MM.1S (cell line): ENCODE data around the gene RPL19.
"Not testable (repeated sequence)": the region's sequence is repeated elsewhere in the genome, so short reads cannot be mapped to it uniquely, and the experiment has no call there.

Experiments used
- DNase-seq: peaks from one replicate; pipeline ENCODE4 v3.0.0-alpha.2; 2015
- H2AFZ ChIP-seq: fragments of 300-600 bp; sonication (generic); 2 replicates; pipeline ENCODE4 v1.6.0; 2016; ENCODE audit warnings: antibody characterized with exemption, low read length
- H3F3A ChIP-seq: fragments of 300-600 bp; sonication (generic); 2 replicates; pipeline ENCODE4 v1.6.1; 2016; ENCODE audit warnings: mild to moderate bottlenecking, antibody characterized with exemption, low read length, moderate library complexity, mixed read lengths; ENCODE audit not compliant: insufficient read depth
- H3K27ac ChIP-seq: fragments of 300-600 bp; sonication (generic); 2 replicates; pipeline ENCODE4 v1.5.1; 2016; ENCODE audit warnings: mild to moderate bottlenecking, low read length
- H3K27me3 ChIP-seq: fragments of 300-600 bp; sonication (generic); replicated peaks from 2 replicates; pipeline ENCODE4 v1.6.0; 2016; ENCODE audit warnings: low read length; ENCODE audit not compliant: insufficient read depth
- H3K36me3 ChIP-seq: fragments of 300-600 bp; sonication (generic); replicated peaks from 2 replicates; pipeline ENCODE4 v1.6.1; 2016; ENCODE audit warnings: mild to moderate bottlenecking, low read length, mixed read lengths; ENCODE audit not compliant: insufficient read depth
- H3K4me1 ChIP-seq: fragments of 300-600 bp; sonication (generic); 2 replicates; pipeline ENCODE4 v1.6.1; 2016; ENCODE audit warnings: low read length, mixed read lengths
- H3K4me2 ChIP-seq: fragments of 300-600 bp; sonication (generic); 2 replicates; pipeline ENCODE4 v1.6.0; 2016; ENCODE audit warnings: low read depth, low read length
- H3K4me3 ChIP-seq: fragments of 300-600 bp; sonication (generic); 2 replicates; pipeline ENCODE4 v1.5.1; 2016; ENCODE audit warnings: low read length, mixed read lengths
- H3K79me2 ChIP-seq: fragments of 300-600 bp; sonication (generic); 2 replicates; pipeline ENCODE4 v1.6.1; 2016; ENCODE audit warnings: mixed run types, low read length, mixed read lengths
- H3K9ac ChIP-seq: fragments of 300-600 bp; sonication (generic); 2 replicates; pipeline ENCODE4 v1.6.1; 2016; ENCODE audit warnings: low read length, mixed read lengths
- H3K9me2 ChIP-seq: fragments of 300-600 bp; sonication (generic); replicated peaks from 2 replicates; pipeline ENCODE4 v1.6.1; 2016; ENCODE audit warnings: mild to moderate bottlenecking, low read length, mixed read lengths; ENCODE audit not compliant: insufficient read depth
- H3K9me3 ChIP-seq: fragments of 300-600 bp; sonication (generic); replicated peaks from 2 replicates; pipeline ENCODE4 v1.6.1; 2016; ENCODE audit warnings: mild to moderate bottlenecking, low read length, mixed read lengths; ENCODE audit not compliant: insufficient read depth
- H4K20me1 ChIP-seq: fragments of 300-600 bp; sonication (generic); 2 replicates; pipeline ENCODE4 v1.6.1; 2016; ENCODE audit warnings: mild to moderate bottlenecking, low read length, moderate library complexity, mixed read lengths; ENCODE audit not compliant: insufficient read depth
- CTCF ChIP-seq: fragments of 300-600 bp; sonication (generic); IDR thresholded peaks from 2 replicates; pipeline ENCODE4 v1.5.1; 2016; ENCODE audit warnings: antibody characterized with exemption, low read length, mixed read lengths
- EZH2 ChIP-seq: fragments of 300-600 bp; sonication (generic); optimal IDR thresholded peaks from 2 replicates; pipeline ENCODE3; 2017; ENCODE audit warnings: low read depth, mild to moderate bottlenecking, antibody characterized with exemption, low read length, mixed read lengths
- EZH2phosphoT487 ChIP-seq: fragments of 300-600 bp; sonication (generic); IDR thresholded peaks from 2 replicates; pipeline ENCODE4 v1.6.1; 2018; ENCODE audit warnings: antibody characterized with exemption, low read length

The RPL19 gene

GRCh38 chr17:39244600-39245570, 44.8 kb downstream of the RPL19 start:
- Histone ChIP-seq H3K27ac (no peak overlapping the region), H3K9ac (no peak overlapping the region), H3K27me3 (no peaks in the 10 kb centered on the region), H3K9me3 (no peaks in the 10 kb centered on the region), H3K9me2 (no peaks in the 10 kb centered on the region), H3K36me3 (no peaks in the 10 kb centered on the region), H3K79me2 (no peaks in the 10 kb centered on the region), H3K4me3 (no peak overlapping the region), H2AFZ (no peak overlapping the region), H3K4me2 (no peak overlapping the region), H3K4me1 (0 out of 2 replicates have a peak, but pooled peaks cover 1% of the 10 kb centered on the region), H3F3A (no peaks in the 10 kb centered on the region), H4K20me1 (no peaks in the 10 kb centered on the region)
- DNase-seq = peak; percentile 74
- TF ChIP-seq CTCF (peak; percentile 96), EZH2 (no peak), EZH2phosphoT487 (no peak)

DNA sequence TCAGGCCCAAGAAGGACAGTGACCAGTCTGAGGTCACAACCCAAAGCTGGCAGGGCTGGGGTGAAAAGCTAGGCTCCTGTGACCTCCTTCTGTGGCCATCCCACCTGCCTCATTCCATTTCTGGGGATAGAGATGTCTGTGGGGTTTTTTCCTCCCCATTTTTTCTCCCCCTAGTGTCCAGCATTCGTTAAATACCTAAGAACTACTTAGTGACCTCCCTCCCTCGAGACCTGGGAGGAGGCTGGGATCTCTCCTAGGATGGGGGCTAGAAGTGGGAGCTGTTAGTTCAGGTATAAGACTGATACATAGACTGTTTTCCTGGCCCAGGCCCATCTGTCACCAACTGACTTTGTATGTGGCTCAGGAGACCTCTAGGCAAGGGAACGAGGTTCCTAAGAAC, 46.2 kb downstream of the RPL19 start:
- Histone ChIP-seq H3K36me3 (no peaks in the 10 kb centered on the region), H3K9me3 (no peaks in the 10 kb centered on the region), H3K4me2 (no peak overlapping the region), H3K27me3 (no peaks in the 10 kb centered on the region), H3K9ac (no peak overlapping the region), H3K4me1 (no peaks in the 10 kb centered on the region), H3K27ac (no peak overlapping the region), H3K79me2 (no peaks in the 10 kb centered on the region), H2AFZ (no peak overlapping the region), H3K4me3 (no peak overlapping the region), H4K20me1 (no peaks in the 10 kb centered on the region), H3K9me2 (no peaks in the 10 kb centered on the region), H3F3A (no peaks in the 10 kb centered on the region)
- TF ChIP-seq EZH2phosphoT487 (no peak), EZH2 (no peak), CTCF (no peak)
- no peak for DNase-seq

DNA sequence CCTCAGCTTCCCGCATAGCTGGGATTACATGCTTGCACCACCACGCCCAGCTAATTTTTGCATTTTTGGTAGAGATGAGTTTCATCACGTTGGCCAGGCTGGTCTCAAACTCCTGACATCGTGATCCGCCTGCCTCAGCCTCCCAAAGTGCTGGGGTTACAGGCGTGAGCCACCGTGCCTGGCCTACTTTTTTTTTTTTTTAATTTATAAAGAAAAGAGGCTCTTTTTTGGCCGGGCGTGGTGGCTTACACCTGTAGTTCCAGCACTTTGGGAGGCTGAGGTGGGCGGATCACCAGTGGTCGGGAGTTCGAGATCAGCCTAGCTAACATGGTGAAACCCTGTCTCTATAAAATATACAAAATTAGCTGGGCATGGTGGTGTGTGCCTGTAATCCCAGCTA, 50.0 kb downstream of the RPL19 start:
- H3K27ac ChIP-seq, H3K4me1 ChIP-seq: not testable (repeated sequence)

DNA sequence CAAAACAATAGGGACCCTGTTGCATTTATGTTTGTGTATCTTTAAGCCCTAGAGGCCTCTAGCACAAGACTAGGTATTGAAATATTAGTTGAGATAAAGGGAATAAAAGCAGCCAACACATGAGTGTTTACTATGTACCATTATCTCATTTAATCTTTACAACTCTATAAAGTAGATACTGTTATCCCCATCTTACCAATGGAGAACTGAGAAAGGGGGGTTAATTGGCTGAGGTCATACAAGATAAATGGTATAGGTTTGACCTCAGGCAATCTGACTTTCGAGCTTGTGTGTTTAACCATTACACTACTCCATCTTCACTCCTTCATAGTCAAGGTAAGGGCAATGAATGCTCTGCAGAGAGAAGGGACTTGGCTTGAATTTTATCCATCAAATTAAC, 51.9 kb downstream of the RPL19 start:
- no peak for DNase-seq
- H3K9me2 ChIP-seq = no peaks in the 10 kb centered on the region
- TF ChIP-seq EZH2 (no peak), CTCF (no peak), EZH2phosphoT487 (no peak)
- H3K4me1 ChIP-seq = no peaks in the 10 kb centered on the region
- no peaks in the 10 kb centered on the region for H3K9me3 ChIP-seq
- H3K4me3 ChIP-seq = no peak overlapping the region
- H3K27ac ChIP-seq = no peak overlapping the region
- no peak overlapping the region for H3K4me2 ChIP-seq
- H3K79me2 ChIP-seq = no peaks in the 10 kb centered on the region
- H3K27me3 ChIP-seq = no peaks in the 10 kb centered on the region
- no peaks in the 10 kb centered on the region for H3F3A ChIP-seq
- no peak overlapping the region for H3K9ac ChIP-seq
- no peaks in the 10 kb centered on the region for H3K36me3 ChIP-seq
- H2AFZ ChIP-seq = no peak overlapping the region
- H4K20me1 ChIP-seq = no peaks in the 10 kb centered on the region

More for the DNA sequence above, 50.0 kb downstream of the RPL19 start:
- not testable (repeated sequence) for H3K9me3 ChIP-seq, H3F3A ChIP-seq, H3K36me3 ChIP-seq, H3K79me2 ChIP-seq, H3K9me2 ChIP-seq, H3K4me3 ChIP-seq, H3K27me3 ChIP-seq, DNase-seq, H3K9ac ChIP-seq, H3K4me2 ChIP-seq, H2AFZ ChIP-seq, H4K20me1 ChIP-seq
